Upper lobe of left lung (tissue), 6 donors: ENCODE measurements around the gene SLC26A2. TPM values are rescaled to one million over a fixed set of nuclear protein-coding genes. Genes with fewer than 3 reads are reported as not detected.
"Not testable (repeated sequence)": the region's sequence is repeated elsewhere in the genome, so short reads cannot be mapped to it uniquely, and the experiment has no call there.

Experiments
- ATAC-seq, 2 donors: fragments of 200-7000 bp; cut with Tn5 transposase; one replicate each; pipeline ENCODE4 v1.9.1; 2022; ENCODE audit warnings: mild to moderate bottlenecking in 2 of 2, moderate library complexity in 2 of 2; ENCODE audit not compliant: low FRiP score in 2 of 2
- DNase-seq, 2 donors: peaks; one replicate each; pipeline ENCODE4 v3.0.0-alpha.2; 2019 to 2020
- H3K27ac ChIP-seq, 4 donors: fragments of 200-600 bp; sonication (generic); one replicate each; pipeline ENCODE4 v1.5.1; 2016 to 2019
- H3K27me3 ChIP-seq, 4 donors: fragments of 200-600 bp; sonication (generic); one replicate each; pipeline ENCODE4 v1.5.1; 2017 to 2019
- H3K36me3 ChIP-seq, 4 donors: fragments of 200-600 bp; sonication (generic); one replicate each; pipeline ENCODE4 v1.5.1; 2016 to 2019
- H3K4me1 ChIP-seq, 4 donors: fragments of 200-600 bp; sonication (generic); one replicate each; pipeline ENCODE4 v1.5.1; 2018 to 2019
- H3K4me3 ChIP-seq, 4 donors: fragments of 200-600 bp; sonication (generic); one replicate each; pipeline ENCODE4 v1.5.1; 2017 to 2019; ENCODE audit warnings: mild to moderate bottlenecking in 2 of 4, moderate library complexity in 1 of 4
- H3K9me3 ChIP-seq, 4 donors: fragments of 200-600 bp; sonication (generic); one replicate each; pipeline ENCODE4 v1.5.1; 2018 to 2019
- EP300 ChIP-seq, 4 donors: sonication (generic); formaldehyde crosslinking; IDR thresholded peaks; one replicate each; pipeline ENCODE4 v1.5.1; 2017; ENCODE audit warnings: antibody characterized with exemption in 4 of 4, control low read depth in 2 of 4
- POLR2A ChIP-seq, 4 donors: fragments of 450-650 bp; IDR thresholded peaks; one replicate each; pipeline ENCODE4 v1.5.1; 2016 to 2017; ENCODE audit warnings: antibody characterized with exemption in 4 of 4, mild to moderate bottlenecking in 2 of 4
- POLR2AphosphoS5 ChIP-seq, 2 donors: sonication (generic); formaldehyde crosslinking; IDR thresholded peaks; one replicate each; pipeline ENCODE4 v1.5.1; 2017; ENCODE audit warnings: antibody characterized with exemption in 2 of 2
- WGBS, 2 donors: methylation state at CpG; one replicate each; pipeline ENCODE4 v1.1.5; 2017 to 2018; 5-methylcytosine and 5-hydroxymethylcytosine counted together
- total RNA-seq, 6 donors: library from RNA; depleted of rRNA in 4 of 6; stranded (reverse); fragments of >200 nt in 4 of 6; gene quantifications; one replicate each; pipeline versions ENCODE4 v1.1.0 to v1.2.1, GENCODE V29; 2016 to 2021
- TF ChIP-seq, protein P1 (sequence below), 6 experiments: fragments of 450-650 bp in 4 of 6; fragments of 200-600 bp in 2 of 6; sonication (generic) in 2 of 6; IDR thresholded peaks; one replicate each; pipeline ENCODE4 v1.5.1; 2016 to 2019; ENCODE audit warnings: antibody characterized with exemption in 6 of 6
- donor health status: DM: no; HTN: no; CAD: no; lungs with moderate emphysema.
- donor health status: DM: no; HTN: yes; CAD: no; lungs with severe emphysema.

SLC26A2 gene
- total RNA-seq, 6 donors from 2014 or later: 7.3 to 21.6 (median 16.8) TPM

DNA sequence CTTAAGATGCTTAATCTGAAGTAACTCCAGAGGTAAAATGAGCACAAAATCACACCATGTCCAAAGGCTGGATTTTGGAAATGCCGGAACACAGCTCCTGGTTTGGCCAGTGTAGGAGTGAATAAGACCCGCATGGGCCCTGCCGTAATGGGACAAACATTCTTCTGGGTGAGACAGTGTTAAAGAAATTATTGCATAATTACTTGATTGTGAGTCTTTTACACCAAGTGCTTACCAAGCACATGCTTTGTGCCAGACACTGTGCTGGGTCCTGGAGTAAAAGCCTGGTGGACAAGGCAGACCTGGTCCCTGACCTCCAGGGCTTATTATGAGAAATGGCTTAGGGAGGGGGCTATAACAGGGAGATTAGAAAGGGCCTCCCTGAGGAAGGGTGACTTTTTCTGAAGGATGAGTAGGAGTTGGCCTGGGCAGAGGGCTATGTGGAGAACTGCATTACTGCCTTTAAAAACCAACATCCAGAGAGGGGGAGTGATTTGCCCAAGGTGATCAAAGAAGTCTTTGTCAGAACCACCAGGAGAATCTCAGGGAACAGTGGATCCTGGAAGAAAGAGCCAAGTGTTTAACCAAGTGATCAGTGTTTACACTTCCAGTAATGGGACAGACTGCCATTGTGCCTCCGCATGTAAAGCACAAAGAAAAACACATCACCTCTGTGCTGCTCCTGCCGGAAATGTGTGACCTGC is 19.5 kb upstream of the SLC26A2 start:
- Histone ChIP-seq H3K27me3 (no peaks in the 10 kb centered on the region), H3K4me1 (peaks cover 8 to 21% (median 15%) of the 10 kb centered on the region in 4 donors), H3K27ac (no peak overlapping the region), H3K36me3 (no peaks in the 10 kb centered on the region), H3K4me3 (no peak overlapping the region), H3K9me3 (no peaks in the 10 kb centered on the region)
- TF ChIP-seq POLR2A (IDR thresholded peaks at IDR 0.05) (no peak), POLR2AphosphoS5 (IDR thresholded peaks at IDR 0.05) (no peak), EP300 (IDR thresholded peaks at IDR 0.05) (no peak)
- TF ChIP-seq, protein P1, sequence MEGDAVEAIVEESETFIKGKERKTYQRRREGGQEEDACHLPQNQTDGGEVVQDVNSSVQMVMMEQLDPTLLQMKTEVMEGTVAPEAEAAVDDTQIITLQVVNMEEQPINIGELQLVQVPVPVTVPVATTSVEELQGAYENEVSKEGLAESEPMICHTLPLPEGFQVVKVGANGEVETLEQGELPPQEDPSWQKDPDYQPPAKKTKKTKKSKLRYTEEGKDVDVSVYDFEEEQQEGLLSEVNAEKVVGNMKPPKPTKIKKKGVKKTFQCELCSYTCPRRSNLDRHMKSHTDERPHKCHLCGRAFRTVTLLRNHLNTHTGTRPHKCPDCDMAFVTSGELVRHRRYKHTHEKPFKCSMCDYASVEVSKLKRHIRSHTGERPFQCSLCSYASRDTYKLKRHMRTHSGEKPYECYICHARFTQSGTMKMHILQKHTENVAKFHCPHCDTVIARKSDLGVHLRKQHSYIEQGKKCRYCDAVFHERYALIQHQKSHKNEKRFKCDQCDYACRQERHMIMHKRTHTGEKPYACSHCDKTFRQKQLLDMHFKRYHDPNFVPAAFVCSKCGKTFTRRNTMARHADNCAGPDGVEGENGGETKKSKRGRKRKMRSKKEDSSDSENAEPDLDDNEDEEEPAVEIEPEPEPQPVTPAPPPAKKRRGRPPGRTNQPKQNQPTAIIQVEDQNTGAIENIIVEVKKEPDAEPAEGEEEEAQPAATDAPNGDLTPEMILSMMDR (IDR thresholded peaks at IDR 0.05): no peak
- no peak for DNase-seq
- ATAC-seq: no peak
- 67 to 80% methylated on average over 5 of the region's 5 CpGs for WGBS, 2 donors

DNA sequence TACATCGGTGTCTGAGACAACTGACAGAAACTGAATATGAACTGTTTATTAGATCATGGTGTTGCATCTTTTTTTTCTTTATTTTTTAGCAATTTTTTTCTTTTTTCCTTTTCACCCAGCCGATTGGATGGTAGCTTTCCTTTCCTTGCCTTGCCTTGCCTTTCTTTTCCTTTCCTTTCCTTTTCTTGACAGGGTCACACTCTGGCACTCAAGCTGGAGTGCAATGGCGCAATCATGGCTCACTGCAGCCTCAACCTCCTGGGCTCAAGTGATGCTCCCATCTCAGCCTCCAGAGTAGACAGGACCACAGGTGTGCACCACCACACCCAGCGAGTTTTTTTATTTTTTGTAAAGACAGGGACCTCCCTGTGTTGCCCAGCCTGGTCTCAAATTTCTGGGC is 18.8 kb upstream of the SLC26A2 start:
- 78 to 94% methylated on average over 4 of the region's 4 CpGs for WGBS, 2 donors
- Histone ChIP-seq H3K9me3 (no peaks in the 10 kb centered on the region), H3K4me1 (peaks cover 8 to 21% (median 15%) of the 10 kb centered on the region in 4 donors), H3K4me3 (no peak overlapping the region), H3K27me3 (no peaks in the 10 kb centered on the region), H3K27ac (no peak overlapping the region), H3K36me3 (no peaks in the 10 kb centered on the region)
- no peak for DNase-seq
- no peak for ATAC-seq
- no peak for TF ChIP-seq POLR2AphosphoS5 (IDR thresholded peaks at IDR 0.05)
- TF ChIP-seq, protein P1 (IDR thresholded peaks at IDR 0.05): no peak
- no peak for TF ChIP-seq EP300 (IDR thresholded peaks at IDR 0.05)
- TF ChIP-seq POLR2A (IDR thresholded peaks at IDR 0.05): no peak

DNA sequence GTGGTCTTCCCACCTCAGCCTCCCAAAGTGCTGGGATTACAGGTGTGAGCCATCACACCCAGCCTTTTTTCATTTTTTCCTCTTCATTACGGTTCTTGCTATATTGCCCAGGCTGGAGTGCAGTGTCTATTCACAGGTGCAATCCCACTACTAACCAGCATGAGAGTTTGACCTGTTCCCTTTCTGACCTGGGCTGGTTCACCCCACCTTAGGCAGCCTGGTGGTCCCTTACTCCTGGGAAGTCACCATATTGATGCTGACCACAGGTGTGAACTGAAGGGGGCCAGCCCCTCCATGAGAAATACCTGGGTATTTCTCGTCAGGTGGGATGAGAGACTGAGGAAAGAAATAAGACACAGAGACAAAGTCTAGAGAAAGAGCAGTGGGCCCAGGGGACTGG is 18.4 kb upstream of the SLC26A2 start:
- H3K27ac ChIP-seq: no peak overlapping the region
- no peaks in the 10 kb centered on the region for H3K36me3 ChIP-seq
- 96 to 98% methylated on average over 2 of the region's 2 CpGs for WGBS, 2 donors
- TF ChIP-seq POLR2AphosphoS5 (IDR thresholded peaks at IDR 0.05) (no peak), EP300 (IDR thresholded peaks at IDR 0.05) (no peak), POLR2A (IDR thresholded peaks at IDR 0.05) (no peak)
- TF ChIP-seq, protein P1 (IDR thresholded peaks at IDR 0.05): no peak
- DNase-seq: no peak
- no peaks in the 10 kb centered on the region for H3K9me3 ChIP-seq
- H3K27me3 ChIP-seq: no peaks in the 10 kb centered on the region
- peaks cover 8 to 21% (median 15%) of the 10 kb centered on the region in 4 donors for H3K4me1 ChIP-seq
- ATAC-seq: no peak
- H3K4me3 ChIP-seq: no peak overlapping the region

DNA sequence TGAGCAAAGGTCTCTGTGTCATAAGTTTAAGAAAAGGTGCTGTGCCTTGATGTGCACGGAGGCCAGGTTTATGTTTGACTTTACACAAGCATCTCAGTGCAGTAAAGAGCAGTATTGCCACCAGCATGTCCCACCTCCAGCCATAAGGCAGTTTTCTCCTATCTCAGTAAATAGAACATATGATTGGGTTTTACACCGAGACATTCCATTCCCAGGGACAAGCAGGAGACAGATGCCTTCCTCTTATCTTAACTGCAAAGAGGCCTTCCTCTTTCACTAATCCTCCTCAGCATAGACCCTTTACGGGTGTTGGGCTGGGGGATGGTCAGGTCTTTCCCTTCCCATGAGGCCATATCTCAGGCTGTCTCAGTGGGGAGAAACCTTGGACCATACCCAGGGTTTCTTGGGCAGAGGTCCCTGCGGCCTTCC is 17.8 kb upstream of the SLC26A2 start:
- H3K27me3 ChIP-seq, H3K4me3 ChIP-seq, ATAC-seq, H3K36me3 ChIP-seq, H3K9me3 ChIP-seq, H3K27ac ChIP-seq, DNase-seq: not testable (repeated sequence)
- H3K4me1 ChIP-seq: peaks cover 8 to 17% (median 12%) of the 10 kb centered on the region in 4 donors
- 67 to 72% methylated on average over 4 of the region's 4 CpGs for WGBS, 2 donors

DNA sequence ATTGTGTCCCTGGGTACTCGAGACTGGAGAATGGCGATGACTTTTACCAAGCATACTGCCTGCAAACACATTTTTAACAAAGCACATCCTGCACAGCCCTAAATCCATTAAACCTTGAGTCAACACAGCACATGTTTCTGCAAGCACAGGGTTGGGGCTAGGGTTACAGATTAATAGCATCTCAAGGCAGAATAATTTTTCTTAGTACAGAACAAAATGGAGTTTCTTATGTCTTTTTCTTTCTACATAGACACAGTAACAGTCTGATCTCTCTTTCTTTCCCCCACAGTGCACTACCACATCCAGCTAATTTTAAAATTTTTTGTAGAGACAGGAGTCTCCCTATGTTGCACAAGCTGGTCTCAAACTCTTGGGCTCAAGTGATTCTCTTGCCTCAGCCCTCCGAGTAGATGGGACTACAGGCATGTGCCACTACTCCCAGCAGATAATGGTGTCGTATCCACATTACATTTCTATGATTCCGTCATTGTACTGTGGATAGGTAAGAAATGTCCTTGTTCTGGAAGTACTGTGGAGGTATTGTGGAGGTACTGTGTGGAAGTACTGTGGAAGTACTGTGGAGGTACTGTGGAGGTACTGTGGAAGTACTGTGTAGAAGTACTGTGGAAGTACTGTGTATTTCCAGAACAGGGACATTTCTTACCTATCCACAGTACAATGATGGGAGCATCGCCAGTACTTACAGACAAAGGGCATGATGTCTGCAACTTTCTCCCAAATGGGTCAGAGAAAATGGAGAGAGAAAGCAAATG is 17.2 kb upstream of the SLC26A2 start:
- H3K27me3 ChIP-seq, ATAC-seq, H3K4me3 ChIP-seq, DNase-seq, H3K27ac ChIP-seq, H3K36me3 ChIP-seq, H3K9me3 ChIP-seq: not testable (repeated sequence)
- peaks cover 2 to 12% (median 8%) of the 10 kb centered on the region in 4 donors for H3K4me1 ChIP-seq
- 91 to 98% methylated on average over 6 of the region's 6 CpGs for WGBS, 2 donors
